GM18519 (cell line): ENCODE measurements around the gene INSM1.

Experiments used
- ATAC-seq: cut with Tn5 transposase; IDR thresholded peaks from one replicate; pipeline ENCODE4 v1.9.1; 2021; ENCODE audit warnings: mild to moderate bottlenecking, moderate library complexity; ENCODE audit not compliant: unreplicated experiment, low FRiP score

INSM1 gene

GRCh38 chr20:20360464-20360863 is 7.4 kb upstream of the INSM1 start:
- no peak for ATAC-seq

- ATAC-seq: no peak
Measured at GRCh38 chr20:20362774-20363433, 5.0 kb upstream of the INSM1 start.

GRCh38 chr20:20363434-20363798 is 4.5 kb upstream of the INSM1 start:
- ATAC-seq: no peak

- ATAC-seq: no peak
Measured at GRCh38 chr20:20363799-20364592, 3.9 kb upstream of the INSM1 start.

GRCh38 chr20:20364593-20365479 is 3.1 kb upstream of the INSM1 start:
- ATAC-seq: no peak

- no peak for ATAC-seq
Measured at GRCh38 chr20:20365480-20366161, 2.3 kb upstream of the INSM1 start.

GRCh38 chr20:20366551-20366875 is 1.4 kb upstream of the INSM1 start:
- no peak for ATAC-seq

- no peak for ATAC-seq
Measured at GRCh38 chr20:20366876-20367574, 879 bp upstream of the INSM1 start.

GRCh38 chr20:20368418-20369249 is 730 bp downstream of the INSM1 start:
- ATAC-seq: no peak

- no peak for ATAC-seq
Measured at GRCh38 chr20:20369250-20370093, 1.6 kb downstream of the INSM1 start.

- ATAC-seq: no peak
Measured at GRCh38 chr20:20370094-20370575, 2.2 kb downstream of the INSM1 start.

GRCh38 chr20:20371083-20371482 is 3.2 kb downstream of the INSM1 start:
- no peak for ATAC-seq

GRCh38 chr20:20371681-20372080 is 3.8 kb downstream of the INSM1 start:
- ATAC-seq: no peak

GRCh38 chr20:20373091-20373571 is 5.2 kb downstream of the INSM1 start:
- no peak for ATAC-seq

- no peak for ATAC-seq
Measured at GRCh38 chr20:20375862-20376261, 8.0 kb downstream of the INSM1 start.

- no peak for ATAC-seq
Measured at GRCh38 chr20:20386192-20386591, 18.3 kb downstream of the INSM1 start.

GRCh38 chr20:20390393-20390792 is 22.5 kb downstream of the INSM1 start:
- ATAC-seq: no peak

GRCh38 chr20:20391115-20391514 is 23.2 kb downstream of the INSM1 start:
- no peak for ATAC-seq
